ENCODE data around the gene COMMD1.
"Not testable (repeated sequence)": the region's sequence is repeated elsewhere in the genome, so short reads cannot be mapped to it uniquely, and the experiment has no call there.

COMMD1 gene

DNA sequence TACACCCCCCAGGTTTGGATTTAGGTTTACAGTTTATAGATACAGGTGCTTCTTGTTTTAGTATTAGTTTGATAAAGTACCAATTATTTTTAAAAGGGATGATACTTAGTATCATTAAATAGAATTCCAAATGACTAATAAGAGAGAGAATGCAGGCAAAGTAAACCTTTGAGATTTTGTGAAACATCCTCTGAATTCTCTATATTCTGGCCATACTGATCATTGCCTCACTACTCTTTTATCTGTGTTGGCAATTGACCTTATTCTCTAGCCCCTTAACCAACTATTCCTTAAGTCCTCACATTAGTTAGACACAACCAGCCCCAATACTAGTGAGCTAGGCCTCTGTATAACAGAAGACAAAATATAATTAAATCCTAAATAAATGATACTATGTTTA is 125.4 kb downstream of the COMMD1 start:
- no peak for DNase-seq (ENCODE audit: low read depth)

DNA sequence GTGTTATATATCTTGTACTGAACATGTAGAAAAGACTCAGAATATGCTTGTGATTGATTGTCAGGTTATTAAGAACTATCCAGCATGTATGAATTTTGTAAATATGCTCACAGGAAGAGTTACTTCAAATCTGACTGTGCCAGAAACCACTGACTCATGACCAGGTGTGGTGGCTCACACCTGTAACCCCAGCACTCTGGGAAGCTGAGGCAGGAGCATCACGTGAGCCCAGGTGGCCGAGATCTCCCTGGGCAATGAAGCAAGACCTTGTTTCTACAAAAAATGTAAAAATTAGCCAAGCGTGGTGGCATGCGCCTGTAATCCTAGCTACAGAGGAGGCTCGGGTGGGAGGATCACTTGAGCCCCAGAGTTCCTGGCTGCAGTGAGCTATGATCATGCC is 126.6 kb downstream of the COMMD1 start:
- DNase-seq (ENCODE audit: low read depth): no peak

DNA sequence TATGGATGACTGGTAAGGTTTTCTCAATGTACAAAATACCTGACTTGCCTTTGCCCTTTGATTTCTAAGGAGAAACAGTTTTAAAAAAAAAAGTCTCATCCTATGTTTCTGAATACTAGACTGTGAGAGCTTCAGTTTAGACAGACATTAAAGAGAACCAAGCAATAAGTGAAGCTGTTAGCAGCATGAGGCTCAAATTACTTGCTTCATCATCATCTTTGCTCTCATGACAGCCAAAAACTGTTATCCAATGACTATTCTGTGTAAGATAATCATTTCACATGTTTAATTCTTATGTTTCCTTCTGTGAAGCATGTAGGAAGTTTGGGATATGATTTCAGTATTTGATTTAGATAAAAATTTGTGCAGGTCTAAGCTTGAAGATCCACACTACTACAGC is 129.2 kb downstream of the COMMD1 start:
- DNase-seq (ENCODE audit: low read depth): no peak

- DNase-seq (ENCODE audit: low read depth): no peak
Measured at GRCh38 chr2:62036229-62036628, 130.8 kb downstream of the COMMD1 start.

DNA sequence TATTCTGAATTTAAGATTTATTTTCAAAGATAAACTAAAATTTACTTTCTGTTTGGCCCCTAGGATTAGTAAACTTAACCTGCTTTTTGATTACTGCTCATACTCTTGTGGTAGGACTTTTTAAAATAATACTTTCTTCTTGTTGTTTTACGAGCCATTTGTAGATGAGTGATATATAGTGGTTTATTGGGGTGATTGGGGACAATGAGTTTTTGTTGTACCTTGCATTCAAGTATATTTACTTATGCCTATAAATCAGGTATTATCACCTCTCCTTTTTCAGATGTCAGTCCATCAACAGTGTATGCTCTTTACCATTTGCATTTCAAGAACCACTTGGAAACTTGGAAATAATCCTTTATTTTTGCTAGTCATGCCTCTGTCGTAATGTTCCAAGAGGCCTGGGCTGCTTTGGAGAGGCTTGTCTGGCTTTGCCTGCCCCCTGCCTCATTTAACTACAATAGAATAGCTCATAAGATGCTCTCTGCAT is 131.3 kb downstream of the COMMD1 start:
- no peak for DNase-seq (ENCODE audit: low read depth)

GRCh38 chr2:62038975-62039771 is 133.7 kb downstream of the COMMD1 start:
- DNase-seq (ENCODE audit: low read depth): peak; percentile 16

- no peak for DNase-seq (ENCODE audit: low read depth)
Measured at GRCh38 chr2:62040926-62041325, 135.5 kb downstream of the COMMD1 start.

DNA sequence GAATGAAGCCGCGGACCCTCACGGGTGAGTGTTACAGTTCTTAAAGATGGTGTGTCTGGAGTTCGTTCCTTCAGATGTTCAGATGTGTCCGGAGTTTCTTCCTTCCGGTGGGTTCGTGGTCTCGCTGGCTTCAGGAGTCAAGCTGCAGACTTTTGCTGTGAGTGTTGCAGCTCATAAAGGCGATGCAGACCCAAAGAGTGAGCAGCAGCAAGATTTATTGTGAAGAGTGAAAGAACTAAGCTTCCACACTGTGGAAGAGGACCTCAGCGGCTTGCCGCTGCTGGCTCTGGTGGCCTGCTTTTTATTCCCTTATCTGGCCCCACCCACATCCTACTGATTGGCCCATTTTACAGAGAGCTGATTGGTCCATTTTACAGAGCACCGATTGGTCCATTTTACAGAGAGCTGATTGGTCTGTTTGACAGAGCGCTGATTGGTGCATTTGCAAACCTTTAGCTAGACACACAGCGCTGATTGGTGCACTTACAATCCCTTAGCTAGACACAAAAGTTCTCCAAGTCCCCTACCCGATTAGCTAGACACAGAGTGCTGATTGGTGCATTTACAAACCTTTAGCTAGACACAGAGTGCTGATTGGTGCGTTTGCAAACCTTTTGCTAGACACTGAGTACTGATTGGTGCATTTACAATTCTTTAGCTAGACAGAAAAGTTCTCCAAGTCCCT is 136.4 kb downstream of the COMMD1 start:
- not testable (repeated sequence) for DNase-seq (ENCODE audit: low read depth)

GRCh38 chr2:62042400-62042799 is 136.9 kb downstream of the COMMD1 start:
- no peak for DNase-seq (ENCODE audit: low read depth)

- no peak for DNase-seq (ENCODE audit: low read depth)
Measured at GRCh38 chr2:62042944-62043343, 137.5 kb downstream of the COMMD1 start.

- DNase-seq (ENCODE audit: low read depth): no peak
Measured at GRCh38 chr2:62045017-62045543, 139.6 kb downstream of the COMMD1 start.

DNA sequence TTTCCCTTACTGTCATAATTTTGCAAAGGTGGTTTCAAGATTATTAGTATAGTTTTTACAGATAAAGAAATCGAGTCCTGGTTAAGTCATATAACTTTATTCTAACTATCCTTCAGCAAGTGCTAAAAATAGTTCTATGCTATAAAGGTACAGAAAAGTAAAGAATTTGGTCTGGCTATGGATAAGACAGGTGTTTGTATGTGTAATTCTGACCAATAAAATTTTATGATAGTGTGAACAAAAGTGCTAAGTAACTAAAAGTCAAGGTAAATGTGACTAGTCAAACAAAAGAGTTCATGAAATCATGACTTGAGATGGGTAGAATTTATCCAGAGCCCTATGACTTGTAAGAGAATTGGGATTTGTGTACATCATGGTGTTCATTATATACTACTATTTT is 140.7 kb downstream of the COMMD1 start:
- DNase-seq (ENCODE audit: low read depth): no peak

DNA sequence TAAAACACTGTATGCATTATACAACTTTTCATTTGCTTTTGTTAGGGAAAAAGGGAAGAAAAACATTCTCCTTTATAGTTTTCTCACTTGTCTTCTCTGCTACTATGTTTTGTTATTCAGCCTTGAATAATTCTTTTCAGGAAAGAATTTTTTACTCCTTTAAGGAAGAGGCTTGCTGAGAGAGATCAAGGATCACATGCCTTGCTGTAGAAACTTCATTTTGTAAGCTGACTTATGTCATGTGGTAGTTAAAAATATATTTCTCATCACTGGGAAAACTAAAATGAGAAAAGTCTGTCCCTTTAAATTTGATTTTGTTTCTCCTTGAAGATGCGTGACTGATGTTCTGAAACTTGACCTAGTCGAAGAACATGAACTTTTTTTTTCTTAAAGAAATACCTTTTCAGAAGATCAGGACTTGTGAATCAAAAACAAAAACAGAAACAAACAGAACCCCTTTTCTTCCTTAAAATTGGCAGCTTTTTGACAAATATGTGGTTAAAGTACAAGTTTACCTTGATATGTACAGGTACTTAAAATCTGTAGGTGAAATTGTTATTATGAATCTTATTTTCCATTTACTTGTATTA is 145.1 kb downstream of the COMMD1 start:
- DNase-seq (ENCODE audit: low read depth): no peak

DNA sequence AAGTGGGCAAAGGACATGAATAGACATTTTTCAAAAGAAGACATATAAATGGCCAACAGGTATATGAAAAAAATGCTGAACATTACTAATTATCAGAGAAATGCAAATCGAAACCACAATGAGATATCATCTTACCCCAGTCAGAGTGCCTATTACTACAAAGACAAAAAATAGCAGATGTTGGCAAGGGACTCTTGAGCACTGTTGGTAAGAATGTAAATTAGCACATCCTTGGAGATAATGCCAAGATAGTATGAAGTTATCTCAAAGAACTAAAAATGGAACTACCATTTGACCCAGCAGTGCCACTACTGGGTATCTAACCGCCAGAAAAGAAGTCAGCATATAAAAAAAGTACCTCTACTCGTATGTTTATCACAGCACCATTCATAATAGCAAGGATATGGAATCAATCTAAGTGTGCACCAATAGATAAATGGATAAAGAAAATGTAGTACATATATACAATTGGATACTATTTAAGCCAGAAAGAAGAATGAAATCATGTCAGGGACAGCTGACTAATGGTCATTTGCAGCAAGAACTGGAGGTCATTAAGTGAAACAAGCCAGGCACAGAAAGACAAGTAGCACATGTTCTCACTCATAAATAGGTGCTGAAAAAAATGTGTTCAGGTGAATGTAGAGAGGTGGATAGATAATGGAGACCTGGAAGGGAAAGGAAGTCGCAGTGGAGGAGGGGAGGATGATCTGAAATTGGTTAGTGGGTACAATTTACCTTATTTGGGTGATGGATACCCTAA is 148.7 kb downstream of the COMMD1 start:
- no peak for DNase-seq (ENCODE audit: low read depth)

- no peak for DNase-seq (ENCODE audit: low read depth)
Measured at GRCh38 chr2:62054916-62055450, 149.5 kb downstream of the COMMD1 start.

DNA sequence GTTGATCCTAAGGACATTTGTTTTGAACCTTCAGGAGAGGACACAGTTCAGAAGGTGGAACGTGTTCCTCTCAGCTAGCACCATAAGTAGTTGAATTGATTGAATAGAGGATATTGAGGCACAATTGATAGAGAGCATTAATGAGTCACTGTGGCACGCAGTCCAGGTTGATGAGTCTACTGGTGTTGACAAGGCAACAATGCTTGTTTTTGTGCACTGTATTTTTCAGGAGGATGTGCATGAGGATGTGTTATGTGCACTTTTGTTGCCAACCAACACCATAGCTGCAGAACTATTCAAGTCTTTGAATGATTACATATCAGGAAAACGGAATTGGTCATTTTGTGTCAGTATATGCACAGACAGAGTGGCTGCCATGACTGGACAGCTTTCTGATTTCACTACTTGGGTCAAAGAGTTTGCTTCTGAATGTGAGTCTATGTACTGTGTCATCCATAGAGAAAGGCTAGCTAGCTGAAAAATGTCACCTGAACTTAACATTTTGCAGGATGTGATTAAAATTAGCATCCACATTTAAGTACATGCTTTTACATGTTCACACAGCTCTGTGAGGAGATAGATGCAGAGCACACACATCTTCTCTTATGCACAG is 150.4 kb downstream of the COMMD1 start:
- DNase-seq (ENCODE audit: low read depth): no peak

DNA sequence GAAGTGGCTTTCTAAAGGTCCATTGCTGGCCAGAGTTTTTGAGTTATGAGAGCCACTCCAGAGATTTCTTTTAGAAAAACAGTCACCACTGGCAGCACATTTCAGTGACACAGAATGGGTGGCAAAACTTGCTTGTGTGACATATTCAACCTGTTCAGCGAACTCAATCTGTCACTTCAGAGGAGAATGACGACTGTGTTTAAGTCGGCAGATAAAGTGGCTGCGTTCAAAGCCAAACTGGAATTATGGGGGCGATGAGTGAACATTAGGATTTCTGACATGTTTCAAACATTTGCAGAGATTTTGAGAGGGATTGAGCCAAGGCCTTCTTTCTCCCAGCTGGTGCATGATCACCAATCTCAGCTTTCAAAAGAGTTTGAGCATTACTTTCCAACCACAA is 150.9 kb downstream of the COMMD1 start:
- no peak for DNase-seq (ENCODE audit: low read depth)

GRCh38 chr2:62065243-62065642 is 159.8 kb downstream of the COMMD1 start:
- DNase-seq (ENCODE audit: low read depth): no peak

DNA sequence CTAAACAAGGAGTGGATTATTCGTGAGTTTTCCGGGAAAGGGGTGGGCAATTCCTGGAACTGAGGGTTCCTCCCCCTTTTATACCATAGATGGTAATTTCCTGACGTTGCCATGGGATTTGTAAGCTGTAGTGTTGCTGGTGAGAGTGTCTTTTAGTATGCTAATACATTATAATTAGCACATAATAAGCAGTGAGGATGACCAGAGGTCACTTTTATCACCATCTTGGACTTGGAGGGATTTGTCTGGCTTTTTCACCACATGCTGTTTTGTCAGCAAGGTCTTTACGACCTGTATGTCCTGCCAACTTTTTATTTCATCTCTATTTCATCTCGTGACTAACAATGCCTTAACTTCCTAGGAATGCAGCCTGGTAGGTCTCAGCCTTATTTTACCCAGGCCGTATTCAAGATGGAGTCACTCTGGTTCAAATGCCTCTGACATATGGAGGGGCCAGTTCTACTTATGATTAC is 165.7 kb downstream of the COMMD1 start:
- DNase-seq (ENCODE audit: low read depth): no peak

DNA sequence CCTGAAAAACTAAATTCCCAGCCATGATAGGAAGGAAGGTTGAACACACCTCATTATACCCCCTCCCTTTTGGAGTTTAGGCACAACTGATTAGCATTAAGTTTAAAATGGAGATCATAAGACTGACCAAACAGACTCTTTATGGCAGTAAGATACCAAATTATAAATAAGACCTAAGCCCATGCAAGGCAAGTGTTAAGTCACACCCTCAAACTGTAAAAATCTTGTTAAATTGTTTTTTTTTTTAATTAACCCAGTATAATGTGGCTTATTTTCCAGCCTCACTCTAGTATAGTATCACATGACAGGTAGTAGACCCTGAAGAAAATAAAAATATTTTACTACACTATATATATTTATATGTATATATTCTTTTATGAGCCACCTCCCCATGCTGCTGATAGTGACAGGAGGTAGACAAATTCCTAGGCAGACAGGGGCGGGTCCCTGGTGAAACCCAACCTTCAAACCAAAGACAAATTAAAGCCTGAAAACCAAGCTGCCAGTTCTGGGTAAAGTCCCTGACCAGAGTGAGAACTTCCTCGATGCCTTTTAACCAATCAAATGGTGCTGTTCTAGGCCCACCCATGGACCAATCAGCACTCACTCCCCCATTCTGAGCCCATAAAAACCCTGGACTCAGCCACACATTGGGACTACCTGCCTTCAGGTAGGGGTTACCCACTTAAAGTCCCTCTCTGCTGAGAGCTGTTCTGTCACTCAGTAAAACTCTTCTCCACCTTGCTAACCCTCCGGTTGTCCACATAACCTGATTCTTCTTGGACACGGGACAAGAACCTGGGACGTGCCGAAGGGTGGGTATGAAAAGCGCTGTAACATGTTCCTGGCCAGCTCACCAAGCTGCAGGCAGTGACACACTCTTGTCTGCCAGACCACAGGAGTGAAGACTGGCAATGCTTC is 166.5 kb downstream of the COMMD1 start:
- DNase-seq (ENCODE audit: low read depth): no peak

All from fibroblast of the conjunctiva (primary cell).